ENCODE measurements around the gene TMOD4. TPM values are rescaled to one million over a fixed set of nuclear protein-coding genes. Genes with fewer than 3 reads are reported as not detected.

The TMOD4 gene
- total RNA-seq, 4 donors from 2014 or later: 1.5 to 1.6 TPM; not detected in 2

- intact Hi-C loops (cut with DNase I): no loop called here
- H3K9me3 ChIP-seq: no peaks in the 10 kb centered on the region
- WGBS: 88% methylated on average over 1 of the region's 1 CpG
- TF ChIP-seq CTCF (IDR thresholded peaks at IDR 0.05): no peak
- TF ChIP-seq EP300 (IDR thresholded peaks at IDR 0.05): no peak
- no peak for TF ChIP-seq POLR2AphosphoS5 (IDR thresholded peaks at IDR 0.05)
- TF ChIP-seq POLR2A (IDR thresholded peaks at IDR 0.05; ENCODE audit: low read depth): no peak
- H3K36me3 ChIP-seq: peaks cover 24 to 38% (median 37%) of the 10 kb centered on the region in 4 donors
- no peak for DNase-seq (ENCODE audit: extremely low spot score)
- peaks cover 25 to 50% (median 44%) of the 10 kb centered on the region in 4 donors for H3K4me1 ChIP-seq
- H3K4me3 ChIP-seq: no peak overlapping the region
- H3K27me3 ChIP-seq: no peaks in the 10 kb centered on the region
- peak overlapping the region; percentile 89 to 92 (median 91) for H3K27ac ChIP-seq (replicated peaks in 1 of 4)
Observed at GRCh38 chr1:151187205-151187604, 11.4 kb upstream of the TMOD4 start.

GRCh38 chr1:151184211-151184610 is 8.4 kb upstream of the TMOD4 start:
- H3K36me3 ChIP-seq: peaks cover 49 to 68% (median 67%) of the 10 kb centered on the region in 4 donors
- whole genome bisulfite sequencing: 91% methylated on average over 10 of the region's 10 CpGs
- no peak for DNase-seq (ENCODE audit: extremely low spot score)
- TF ChIP-seq CTCF (IDR thresholded peaks at IDR 0.05) (no peak), POLR2AphosphoS5 (IDR thresholded peaks at IDR 0.05) (no peak), EP300 (IDR thresholded peaks at IDR 0.05) (no peak), POLR2A (IDR thresholded peaks at IDR 0.05; ENCODE audit: low read depth) (no peak)
- H3K4me1 ChIP-seq: peaks cover 19 to 39% (median 36%) of the 10 kb centered on the region in 4 donors
- H3K27ac ChIP-seq (replicated peaks in 1 of 4): peak overlapping the region in 1 of 4 donors; percentile 1
- intact Hi-C loops (cut with DNase I): no loop called here
- H3K4me3 ChIP-seq: no peak overlapping the region
- H3K9me3 ChIP-seq: no peaks in the 10 kb centered on the region
- H3K27me3 ChIP-seq: no peaks in the 10 kb centered on the region

- H3K36me3 ChIP-seq: peaks cover 41 to 86% (median 78%) of the 10 kb centered on the region in 4 donors
- peak overlapping the region; percentile 70 to 75 (median 72) for H3K27ac ChIP-seq (replicated peaks in 1 of 4)
- H3K27me3 ChIP-seq: no peaks in the 10 kb centered on the region
- no peak for TF ChIP-seq POLR2A (IDR thresholded peaks at IDR 0.05; ENCODE audit: low read depth)
- TF ChIP-seq CTCF (IDR thresholded peaks at IDR 0.05): no peak
- no peak for TF ChIP-seq EP300 (IDR thresholded peaks at IDR 0.05)
- TF ChIP-seq POLR2AphosphoS5 (IDR thresholded peaks at IDR 0.05): no peak
- H3K4me1 ChIP-seq: peaks cover 9 to 25% (median 22%) of the 10 kb centered on the region in 4 donors
- no peak for DNase-seq (ENCODE audit: extremely low spot score)
- H3K9me3 ChIP-seq: no peaks in the 10 kb centered on the region
- no peak overlapping the region for H3K4me3 ChIP-seq
- intact Hi-C loops (cut with DNase I): no loop called here
- 83% methylated on average over 17 of the region's 17 CpGs for WGBS
Observed at GRCh38 chr1:151176514-151177045, 799 bp upstream of the TMOD4 start.

- TF ChIP-seq CTCF (IDR thresholded peaks at IDR 0.05) (no peak), POLR2AphosphoS5 (IDR thresholded peaks at IDR 0.05) (no peak), EP300 (IDR thresholded peaks at IDR 0.05) (no peak), POLR2A (IDR thresholded peaks at IDR 0.05; ENCODE audit: low read depth) (no peak)
- no peaks in the 10 kb centered on the region for H3K9me3 ChIP-seq
- no peaks in the 10 kb centered on the region for H3K27me3 ChIP-seq
- peak overlapping the region; percentile 70 to 75 (median 72) for H3K27ac ChIP-seq (replicated peaks in 1 of 4)
- peaks cover 29 to 84% (median 69%) of the 10 kb centered on the region in 4 donors for H3K36me3 ChIP-seq
- intact Hi-C loops (cut with DNase I): no loop called here
- H3K4me3 ChIP-seq: no peak overlapping the region
- DNase-seq (ENCODE audit: extremely low spot score): no peak
- 38% methylated on average over 6 of the region's 6 CpGs for WGBS
- H3K4me1 ChIP-seq: peaks cover 9 to 25% (median 22%) of the 10 kb centered on the region in 4 donors
Observed at GRCh38 chr1:151175041-151175741, 590 bp downstream of the TMOD4 start.
